Colon (tissue), 2 donors: ENCODE data around the gene FAM118B.

Experiments
- FAIRE-seq: peaks from 2 replicates; lab custom pipeline; 2012; peaks lifted over from hg19 to GRCh38; lab: Jason Lieb, UNC
- donor health status: control.
- donor health status: control.

The FAM118B gene

DNA sequence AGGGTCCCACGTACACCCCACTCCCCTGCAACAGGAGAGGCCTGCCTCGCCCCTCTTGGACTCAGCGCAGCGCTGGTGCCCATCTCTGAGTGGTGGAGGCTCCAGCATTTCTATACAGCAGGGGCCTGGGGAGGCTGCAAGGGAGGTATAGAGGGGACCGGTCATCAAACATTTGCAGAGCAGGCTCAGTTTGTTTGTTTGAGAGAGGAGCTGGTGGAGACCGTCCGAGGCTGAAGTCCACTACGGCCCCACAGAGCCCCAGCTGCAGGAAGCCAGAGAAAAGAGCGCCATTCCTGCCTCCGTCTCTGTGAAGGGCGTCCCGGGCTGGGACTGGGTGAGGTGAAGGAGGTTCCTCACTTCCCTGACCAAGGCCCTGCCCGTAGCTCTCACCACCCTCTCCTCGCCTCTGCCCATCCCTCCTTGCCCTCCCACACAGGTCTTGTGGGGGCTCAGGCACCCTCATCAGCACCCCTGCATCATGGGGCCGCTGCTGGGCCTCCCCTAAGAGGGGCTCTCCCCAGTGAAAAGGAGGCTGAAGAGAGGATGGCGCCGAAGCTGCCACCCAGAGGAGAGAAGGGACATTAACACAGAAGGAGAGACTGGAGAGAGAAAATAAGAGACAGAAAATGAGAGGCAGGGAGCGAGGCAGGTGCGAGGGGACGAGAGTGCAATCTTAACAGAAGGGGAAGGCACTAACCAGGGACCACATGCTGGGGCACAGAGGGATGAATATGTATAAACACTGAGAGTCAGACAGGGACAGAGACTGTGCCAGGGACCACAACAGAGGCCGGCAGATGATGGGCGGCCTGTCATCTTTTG, 24.7 kb upstream of the FAM118B start:
- no peak for FAIRE-seq

DNA sequence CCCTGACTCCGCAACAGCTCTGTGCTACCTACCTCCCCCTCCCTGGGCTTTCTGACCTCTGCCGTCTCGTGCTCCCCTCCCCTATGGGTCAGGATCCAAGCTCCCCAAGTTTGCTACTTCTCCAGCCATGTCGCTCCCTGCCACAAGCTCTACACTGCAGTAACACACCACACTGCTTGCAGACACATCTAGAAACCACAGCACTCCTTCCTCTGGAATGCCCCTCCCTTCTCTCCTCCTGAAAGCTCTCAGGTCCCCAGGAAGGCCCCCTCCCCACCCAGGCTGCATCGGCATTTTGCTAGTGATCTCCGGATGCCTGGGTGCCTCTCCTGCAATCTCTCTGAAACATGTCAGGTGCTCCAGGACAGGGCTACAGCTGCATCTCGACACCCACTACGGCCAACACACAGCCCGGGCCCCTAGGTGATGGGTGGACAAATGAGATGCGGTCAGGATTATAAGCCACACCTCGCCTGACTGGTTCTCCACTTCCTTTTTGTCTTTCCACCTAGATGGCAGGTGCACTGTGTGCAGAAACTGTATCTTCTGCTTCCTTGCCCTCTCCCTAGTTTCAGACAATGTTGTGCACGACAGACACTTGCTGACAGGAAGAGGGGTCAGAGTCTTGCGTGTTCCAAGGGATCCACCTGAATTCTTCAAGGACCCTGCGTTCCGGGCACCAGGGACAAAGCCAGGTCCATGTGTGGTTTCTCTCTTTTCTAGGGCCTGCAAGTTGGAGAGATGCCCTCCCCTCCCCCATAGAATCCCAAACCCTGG, 23.1 kb upstream of the FAM118B start:
- FAIRE-seq = no peak

DNA sequence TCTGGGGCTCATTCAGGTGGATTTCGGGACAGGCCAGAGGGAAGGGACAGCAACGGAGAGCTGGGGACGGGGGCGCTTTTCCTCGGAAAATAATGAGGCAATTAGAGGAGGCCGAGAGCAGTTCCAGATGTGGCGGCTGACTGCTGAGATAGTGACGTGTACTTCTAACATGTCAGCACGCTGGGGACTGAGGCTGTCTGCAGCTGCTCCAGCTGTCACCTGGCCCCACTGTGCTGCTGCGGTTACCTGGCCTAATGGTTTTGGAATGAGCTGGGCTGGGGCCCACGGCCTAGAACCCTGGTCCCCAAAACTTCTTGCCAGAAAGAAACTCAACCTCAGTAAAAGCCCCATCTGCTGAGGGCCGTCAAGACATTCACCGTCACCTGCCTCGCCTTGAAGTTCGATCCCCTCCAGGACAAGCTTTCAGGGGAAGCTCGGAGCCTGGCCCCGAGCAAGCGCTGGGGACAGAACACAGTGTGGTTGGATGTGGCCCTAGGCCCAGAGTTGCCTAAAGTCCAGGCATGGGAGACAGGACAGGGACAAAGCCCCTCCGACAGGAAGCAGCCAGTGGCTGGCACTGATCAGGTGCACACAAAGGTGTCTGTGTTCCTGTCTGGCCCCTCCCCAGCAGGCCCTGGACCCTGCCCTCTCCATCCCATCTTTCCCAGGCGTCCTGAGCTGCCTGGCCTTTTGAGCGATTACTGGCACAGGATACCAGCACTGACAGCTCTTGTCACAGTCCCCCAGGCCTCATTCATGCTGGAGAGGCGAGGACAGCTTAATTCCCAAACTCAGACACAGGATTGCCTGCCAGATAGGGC, 22.3 kb upstream of the FAM118B start:
- FAIRE-seq = no peak

DNA sequence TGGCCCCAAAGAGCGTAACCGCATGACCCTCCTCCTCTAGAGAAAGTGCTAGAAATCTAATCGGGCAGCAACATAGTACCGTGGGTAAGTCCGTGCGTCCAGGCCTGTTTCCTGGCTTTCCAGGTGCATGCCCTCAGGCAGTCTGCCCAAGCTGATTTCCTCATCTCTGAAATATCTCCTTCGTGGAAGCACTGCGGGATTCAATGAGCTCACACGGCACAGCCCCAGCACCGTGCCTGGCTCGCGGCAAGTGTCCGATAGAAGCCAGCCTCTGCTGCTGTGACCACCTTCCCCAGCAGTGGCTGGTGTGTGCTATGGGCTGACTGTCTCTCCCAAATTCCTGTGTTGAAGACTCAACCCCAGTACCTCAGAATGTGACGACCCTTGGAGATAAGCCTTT, 20.8 kb upstream of the FAM118B start:
- FAIRE-seq = no peak

DNA sequence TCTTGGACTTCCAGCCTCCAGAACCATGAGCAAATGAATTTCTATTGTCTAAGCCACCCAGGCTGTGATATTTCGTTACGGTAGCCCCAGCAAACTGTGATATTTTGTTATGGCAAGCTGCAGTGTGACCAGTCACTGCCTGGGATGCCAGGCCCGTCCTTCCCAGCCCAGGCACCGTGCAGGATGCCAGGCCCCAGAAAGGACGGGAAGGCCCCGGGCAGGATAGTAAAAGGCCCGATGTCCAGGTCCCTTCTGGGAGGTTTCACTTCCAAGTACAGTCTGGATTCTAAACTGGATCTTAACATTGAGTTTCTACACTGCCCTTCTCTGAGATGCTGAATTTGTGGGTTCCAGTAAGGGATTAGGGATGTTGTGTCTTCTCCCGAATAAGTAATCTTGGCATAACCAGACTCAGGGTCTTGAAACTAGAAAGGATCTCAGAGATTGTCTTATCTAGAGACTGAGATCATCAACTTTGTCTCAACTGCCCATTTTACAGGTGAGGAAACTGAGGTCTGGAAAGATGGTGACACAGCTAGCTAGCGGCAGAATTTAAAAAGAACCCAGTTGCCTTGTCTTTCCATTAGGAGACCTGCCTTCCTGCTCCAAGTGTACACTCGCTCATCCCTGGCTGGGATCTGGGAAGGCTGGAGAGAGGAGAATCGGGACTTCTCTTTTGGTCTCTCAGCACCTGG, 20.1 kb upstream of the FAM118B start:
- no peak for FAIRE-seq

DNA sequence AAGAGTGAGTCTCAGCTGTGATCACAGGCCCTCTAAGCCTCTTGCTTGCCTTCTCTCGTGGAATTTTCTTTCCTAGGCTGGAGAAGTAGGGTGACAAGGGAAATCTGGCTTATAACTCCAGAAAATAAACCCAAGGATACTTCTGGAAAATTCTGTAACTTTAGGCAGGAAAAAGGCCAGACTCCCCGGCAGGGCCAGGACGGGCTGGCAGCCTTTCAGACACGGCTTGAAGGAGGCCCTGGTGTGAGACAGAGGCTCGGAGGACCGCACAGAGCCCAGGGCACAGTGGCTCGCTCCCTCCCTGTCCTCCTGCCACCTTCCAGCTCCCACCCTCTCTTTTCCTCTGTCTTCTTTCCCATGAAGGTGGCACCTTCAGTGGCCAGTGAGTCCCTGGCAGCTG, 19.2 kb upstream of the FAM118B start:
- FAIRE-seq = no peak

DNA sequence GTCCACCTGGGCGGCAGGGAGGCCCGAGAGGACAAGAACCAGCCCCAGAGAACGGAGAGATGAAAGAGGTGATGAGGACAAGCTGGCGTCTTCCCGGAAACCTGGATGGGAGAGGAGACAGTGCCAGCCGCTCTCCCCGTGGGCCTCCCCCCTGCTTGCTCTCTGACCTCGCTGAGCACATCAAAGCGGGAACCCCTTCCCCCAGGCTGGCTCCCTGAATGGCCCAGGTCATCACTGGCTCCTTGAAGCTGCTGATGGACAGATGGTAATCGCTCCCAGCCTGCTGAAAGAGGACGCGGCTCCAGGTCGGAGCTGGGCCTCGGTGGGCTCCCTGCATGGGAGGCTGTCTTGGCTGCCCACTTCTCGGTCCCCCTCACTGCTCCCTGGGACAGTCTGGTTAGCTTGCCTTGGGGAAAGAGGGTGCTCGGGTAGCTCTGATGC, 18.5 kb upstream of the FAM118B start:
- FAIRE-seq = no peak

DNA sequence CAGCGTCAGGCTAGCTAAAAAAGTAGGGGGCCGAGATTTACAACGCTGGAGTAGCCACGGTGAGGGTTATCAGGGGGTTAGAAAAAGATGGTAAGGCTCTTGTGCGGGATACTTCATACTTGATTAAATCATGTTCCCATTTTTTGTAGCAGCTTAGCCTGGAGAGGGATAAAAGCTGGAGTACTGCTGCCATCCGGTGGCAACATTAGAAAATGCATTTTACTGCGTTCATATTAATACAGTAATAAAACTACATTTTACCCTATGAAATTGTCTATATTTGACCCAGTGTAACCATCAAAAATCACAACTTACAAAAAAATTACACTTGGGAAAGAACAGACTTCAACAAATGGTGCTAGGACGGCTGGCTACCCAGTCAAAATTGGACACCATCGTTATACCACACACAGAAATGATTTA, 17.4 kb upstream of the FAM118B start:
- FAIRE-seq = no peak

DNA sequence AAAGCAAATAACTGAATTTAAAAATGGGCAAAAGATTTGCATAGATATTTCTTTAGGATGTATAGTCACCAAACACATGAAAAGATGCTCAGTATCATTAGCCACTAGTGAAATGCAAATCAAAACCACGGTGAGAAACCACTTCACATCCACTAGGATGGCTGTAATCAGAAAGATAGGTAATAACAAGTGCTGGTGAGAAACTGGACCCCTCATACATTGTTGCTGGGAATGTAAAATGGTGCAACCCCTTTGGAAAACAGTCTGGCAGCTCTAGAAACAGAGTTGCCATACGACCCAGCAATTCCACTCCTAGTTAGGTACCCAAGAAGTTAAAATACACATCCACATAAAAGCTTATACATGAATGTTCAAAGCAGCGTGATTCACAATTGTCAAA, 16.5 kb upstream of the FAM118B start:
- FAIRE-seq = no peak

DNA sequence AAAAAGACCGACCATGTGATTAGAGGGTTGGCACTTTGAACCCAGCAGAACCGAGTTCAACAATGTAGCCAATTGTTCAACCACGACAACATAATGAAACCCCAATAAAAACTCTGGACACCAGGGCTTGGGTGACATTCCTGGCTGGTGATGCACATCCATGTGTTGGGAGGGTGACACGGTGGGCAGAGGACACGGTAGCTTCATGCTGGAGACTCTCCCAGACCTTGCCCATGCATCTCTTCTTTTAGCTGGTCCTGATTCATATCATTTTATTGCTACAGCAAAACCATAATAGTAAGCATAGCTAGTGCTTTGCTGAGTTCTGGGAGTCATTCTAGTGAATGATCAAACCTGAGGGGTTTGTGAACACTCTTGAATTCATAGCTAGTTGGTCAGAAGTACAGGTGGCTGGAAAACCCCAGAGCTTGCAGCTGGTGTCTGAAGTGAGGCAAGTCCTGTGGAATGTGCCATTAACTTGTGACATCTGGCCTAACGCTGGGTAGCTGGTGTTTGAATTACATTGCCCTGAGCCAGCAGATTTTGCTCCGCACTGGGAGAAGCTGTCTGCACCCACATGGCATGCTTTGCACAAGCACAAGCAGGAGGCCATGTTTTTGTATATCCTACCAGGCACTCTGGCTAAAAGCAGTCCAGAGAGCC, 14.2 kb upstream of the FAM118B start:
- FAIRE-seq = no peak

DNA sequence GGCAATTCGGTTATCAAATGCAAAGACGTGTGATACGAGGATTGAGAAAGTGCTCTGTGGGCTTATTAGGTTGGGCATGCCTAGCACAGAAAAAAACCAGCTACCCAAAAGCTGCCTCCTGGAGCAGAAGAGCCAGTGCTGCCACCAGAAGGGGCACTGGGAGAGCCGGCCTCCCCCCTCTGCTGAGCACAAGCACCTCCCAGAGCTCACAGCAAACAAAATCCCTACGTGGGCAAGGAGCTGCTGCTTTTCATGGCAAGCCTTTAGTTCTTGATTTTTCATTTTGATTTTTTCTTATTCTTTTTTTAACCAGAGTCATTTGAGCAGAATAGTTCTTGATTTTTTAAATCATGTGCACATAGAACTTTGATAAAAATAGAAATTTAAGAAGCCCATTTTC, 12.9 kb upstream of the FAM118B start:
- no peak for FAIRE-seq

DNA sequence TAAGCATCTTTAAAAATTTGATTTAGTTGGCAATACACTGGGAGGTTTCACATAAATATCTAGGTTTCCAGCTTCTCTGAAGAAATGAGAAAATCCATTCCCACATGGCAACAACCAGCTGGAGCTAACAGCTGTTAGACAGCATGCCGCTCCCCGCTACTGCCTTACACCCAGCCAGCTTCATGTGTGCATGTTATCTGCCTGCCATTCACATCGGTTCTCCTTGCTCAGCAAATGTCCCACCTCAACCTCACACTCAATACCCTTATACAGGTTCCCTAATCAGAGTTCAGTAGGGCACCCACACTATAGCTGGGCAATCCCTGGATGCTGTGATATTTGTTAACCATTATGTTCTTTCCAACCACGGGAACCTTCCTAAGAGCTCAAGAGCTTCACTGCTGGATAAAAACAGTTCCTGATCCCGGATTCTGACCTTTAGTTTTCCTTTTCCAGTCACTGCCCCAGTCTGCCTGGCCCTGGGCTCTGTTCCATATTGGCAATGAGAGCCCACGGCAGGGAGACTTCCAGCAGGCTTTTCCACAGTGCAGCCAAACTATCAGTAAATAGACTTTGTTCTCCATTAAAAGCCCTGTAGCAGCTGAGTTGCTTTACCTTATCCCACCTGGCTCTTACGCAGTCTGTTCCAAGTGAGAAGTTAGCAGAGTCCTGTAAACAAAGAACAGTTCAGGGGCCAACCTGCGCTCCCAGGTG, 8.8 kb upstream of the FAM118B start:
- FAIRE-seq = no peak

DNA sequence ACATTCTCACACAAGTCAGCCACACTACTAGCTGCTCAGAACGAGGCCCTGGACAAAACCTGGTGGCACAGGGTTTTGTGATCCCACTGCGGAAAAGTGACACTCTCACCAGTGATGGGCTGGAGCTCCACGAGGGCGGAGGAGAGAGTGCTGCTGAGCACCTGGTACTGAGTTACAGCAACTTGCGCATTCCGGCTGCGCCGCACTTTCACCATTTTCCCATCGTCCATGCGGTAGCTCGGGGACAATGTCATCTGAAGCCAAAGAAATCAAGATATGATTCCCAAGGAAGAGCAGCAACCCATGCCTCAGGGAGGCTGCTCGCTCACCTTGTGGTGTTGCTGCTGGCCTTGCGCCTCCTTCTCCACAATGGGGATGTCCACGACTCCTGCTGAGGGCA, 6.2 kb upstream of the FAM118B start:
- no peak for FAIRE-seq

DNA sequence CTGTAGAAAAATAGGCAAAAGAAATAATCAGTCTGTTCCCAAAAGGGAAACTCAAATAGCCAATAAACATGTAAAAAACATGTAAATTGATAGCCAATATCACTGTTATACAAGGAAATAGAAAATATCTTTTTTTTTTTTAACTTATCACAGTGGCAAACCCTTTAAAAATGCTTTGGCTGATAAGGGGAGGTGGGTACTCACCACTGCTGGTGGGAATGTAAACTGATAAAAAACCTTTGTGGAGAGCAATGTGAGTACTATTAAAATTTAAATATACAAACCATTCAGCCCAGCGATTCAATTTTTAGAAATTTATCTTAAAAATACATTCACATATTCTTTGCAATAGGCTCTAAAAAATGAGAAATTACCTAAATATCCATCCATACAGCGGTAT, 3.7 kb upstream of the FAM118B start:
- FAIRE-seq = no peak

DNA sequence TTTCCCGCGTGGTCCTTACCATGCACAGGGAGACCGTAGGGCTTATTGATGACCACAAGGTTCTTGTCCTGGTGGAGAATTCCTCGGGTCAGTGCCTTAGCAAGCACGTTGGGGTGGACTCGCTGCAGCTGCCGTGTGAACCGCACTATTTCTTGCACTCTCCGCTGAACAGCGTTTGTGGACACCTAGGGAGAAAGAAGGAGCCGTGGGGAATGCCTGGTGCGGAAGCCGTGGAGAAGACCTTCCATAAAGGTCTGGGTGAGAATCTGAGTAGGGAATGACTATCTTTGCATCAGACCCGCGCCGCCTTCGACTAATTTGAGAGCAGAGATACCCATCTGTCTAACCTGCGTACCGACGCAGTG, 729 bp upstream of the FAM118B start:
- FAIRE-seq = no peak

DNA sequence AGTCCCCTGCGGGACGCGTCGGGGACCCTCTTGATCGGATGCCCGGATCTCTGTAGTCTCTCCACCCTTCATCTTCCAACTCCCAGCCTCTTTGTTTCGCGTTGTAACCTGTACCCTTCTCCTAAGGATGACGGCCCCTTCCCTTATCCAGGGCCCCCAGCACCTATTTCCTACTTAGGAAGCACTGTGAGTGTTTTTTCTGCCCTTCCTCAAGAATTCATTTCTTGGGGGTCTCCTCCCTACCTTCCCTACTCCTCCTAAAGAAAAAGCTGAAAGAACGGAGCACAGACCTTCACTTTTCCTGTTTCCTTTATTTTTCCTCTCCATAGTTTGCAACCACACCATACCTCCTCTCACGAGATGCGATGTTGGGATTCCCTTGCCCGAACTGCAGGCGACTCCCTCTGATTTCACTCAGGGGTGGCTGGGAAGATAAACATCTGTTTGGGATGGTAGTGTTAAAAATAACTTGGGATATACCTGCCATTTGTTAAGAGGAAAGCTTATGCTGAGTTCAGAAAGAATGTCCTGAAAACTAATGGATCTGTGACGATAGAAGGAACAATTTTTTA, 593 bp downstream of the FAM118B start:
- no peak for FAIRE-seq

DNA sequence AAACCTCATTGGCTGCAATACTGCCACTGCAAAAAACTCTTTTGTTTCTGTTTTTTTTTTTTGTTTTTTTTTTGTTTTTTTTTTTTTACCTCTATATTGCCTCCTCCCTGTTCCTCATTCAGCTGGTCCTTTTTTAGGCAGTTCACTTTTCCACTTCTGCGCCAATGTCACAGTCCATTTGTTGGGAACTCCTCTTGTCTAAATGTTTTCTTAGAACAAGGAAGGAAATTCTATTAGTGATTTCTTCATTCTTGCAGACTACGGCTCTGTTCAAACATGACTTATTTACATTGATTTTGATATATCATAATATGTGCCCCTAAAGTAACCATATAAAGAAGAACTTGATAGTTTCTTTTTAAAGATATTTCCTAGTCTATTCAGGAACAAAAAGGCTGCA, 2.9 kb downstream of the FAM118B start:
- FAIRE-seq = no peak

DNA sequence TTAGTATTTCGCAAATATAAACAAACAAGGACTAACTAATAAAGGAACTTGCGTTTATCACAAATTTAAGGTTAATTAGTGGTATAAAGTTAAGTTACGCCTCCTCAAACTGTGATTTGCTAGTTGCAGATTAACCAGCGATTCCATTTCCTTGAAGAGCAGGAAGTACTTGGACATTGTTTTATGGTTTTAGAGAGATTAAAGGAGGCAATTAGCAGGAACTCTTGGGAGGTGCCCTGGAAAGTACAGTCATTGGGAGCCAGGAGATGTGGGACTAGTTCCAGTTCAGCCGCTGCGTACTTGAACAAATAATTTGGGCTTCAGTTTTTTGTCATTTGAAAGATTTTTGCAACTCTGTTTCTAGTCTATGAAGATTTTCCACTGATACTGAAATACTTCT, 3.3 kb downstream of the FAM118B start:
- FAIRE-seq = peak; percentile 62

DNA sequence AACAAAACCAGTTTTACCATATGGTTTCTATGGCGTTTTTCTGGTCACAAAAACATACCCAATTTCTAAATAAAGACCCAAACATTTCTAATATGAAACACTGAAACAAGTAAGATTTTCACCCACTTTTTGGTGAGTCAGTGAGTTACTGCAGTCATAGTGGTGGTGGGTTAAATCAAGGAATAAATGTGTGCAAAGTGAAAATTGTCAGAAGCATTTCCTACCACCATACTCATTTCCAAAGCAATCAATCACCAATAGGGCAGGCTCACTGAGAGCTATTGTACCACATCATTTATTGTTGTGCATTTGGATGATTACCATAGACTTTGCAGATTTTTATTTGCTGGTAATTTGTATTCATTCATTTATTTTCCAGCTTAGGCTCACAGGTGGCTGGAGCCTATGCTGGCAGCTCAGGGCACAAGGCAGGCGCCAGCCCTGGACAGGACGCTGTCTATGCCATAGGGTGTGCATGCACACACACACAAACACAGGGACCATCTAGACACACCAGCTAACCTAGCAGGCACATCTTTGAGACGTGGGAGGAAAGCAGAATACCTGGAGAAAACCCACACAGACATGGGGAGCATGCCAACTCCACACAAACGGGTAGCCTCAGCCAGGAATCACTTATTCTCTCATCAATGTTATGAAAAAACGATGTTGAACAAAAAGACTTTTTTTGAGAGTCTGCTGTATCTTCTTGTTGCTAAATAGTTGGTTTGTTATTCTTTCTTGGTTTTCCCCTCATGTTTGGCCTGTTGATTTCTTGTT, 5.1 kb downstream of the FAM118B start:
- no peak for FAIRE-seq

DNA sequence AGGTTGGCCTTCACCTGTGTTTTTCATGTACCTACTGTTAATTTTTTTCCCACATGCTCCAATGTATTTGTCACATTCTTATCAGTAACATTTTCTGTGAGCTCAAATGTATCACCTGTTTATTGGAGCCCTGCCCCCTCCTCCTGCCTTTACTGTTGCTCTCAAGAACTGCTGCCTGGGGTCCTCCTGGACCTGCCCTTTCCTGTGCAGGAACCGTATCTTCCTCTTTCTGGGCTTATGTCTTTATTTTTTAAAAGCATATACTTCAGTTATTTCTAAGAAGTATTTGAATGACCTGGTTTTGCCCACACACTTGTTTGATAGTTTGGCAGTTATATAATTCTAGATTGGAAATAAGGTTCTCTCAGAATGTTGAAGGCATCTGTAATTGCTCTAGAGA, 5.9 kb downstream of the FAM118B start:
- no peak for FAIRE-seq
